OCI-LY3 (cell line): Measurements from ENCODE around the gene RNU5D-1.

Experiments
- EZH2phosphoT487 ChIP-seq: fragments of 200-600 bp; shearing (Covaris generic); IDR thresholded peaks from 2 replicates; pipeline ENCODE4 v1.6.1; 2018; ENCODE audit warnings: antibody characterized with exemption, mixed run types, low read depth
- TF ChIP-seq, protein P1 (sequence below): fragments of 200-600, 300-600 bp; sonication (generic); IDR thresholded peaks from 2 replicates; pipeline ENCODE4 v1.5.1; 2014; ENCODE audit warnings: antibody characterized with exemption, low read length, low read depth

DNA sequence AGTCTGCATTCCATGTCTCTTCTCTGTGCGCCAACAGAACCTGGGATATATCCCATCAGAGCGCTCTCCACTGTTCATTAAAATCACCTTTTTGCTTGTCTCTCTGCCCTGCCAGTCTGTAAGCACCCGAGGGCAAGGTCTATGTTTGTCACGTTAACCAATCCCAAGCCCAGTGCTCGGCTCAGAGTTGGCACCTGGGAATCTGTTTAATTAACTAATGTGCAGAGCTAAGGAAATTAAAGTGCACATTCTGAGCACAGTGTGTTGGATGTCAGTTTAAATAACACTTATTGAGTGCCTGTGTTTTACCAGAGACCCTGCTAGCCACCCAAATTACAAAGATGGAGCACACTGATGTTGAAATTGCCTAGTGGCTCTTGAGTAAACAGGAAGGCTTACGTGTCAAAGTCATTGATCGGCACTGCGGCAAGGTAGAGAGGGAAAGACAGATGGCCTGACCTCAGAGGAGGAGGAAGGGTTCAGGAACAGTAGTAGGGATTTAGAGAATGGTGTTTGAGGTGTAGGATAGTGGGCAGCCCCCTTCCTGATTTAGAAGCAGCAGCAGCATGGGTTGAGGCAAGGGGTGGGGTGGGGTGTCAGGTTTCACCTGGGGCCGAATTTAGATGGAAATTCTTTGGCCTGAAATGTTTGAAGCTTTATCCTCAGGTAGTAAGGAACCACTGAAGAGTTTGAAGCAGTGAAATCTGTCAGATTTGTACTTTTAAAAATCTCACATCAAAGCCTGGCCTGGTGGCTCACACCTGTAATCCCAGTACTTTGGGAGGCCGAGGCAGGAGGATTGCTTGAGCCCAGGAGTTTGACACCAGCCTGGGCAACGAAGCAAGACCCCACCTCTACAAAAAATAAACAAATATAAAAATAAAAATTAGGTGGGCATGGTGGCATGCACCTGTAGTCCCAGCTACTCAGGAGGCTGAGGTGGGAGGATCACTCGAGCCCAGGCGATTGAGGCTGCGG is 48.8 kb downstream of the RNU5D-1 start:
- TF ChIP-seq, protein P1, sequence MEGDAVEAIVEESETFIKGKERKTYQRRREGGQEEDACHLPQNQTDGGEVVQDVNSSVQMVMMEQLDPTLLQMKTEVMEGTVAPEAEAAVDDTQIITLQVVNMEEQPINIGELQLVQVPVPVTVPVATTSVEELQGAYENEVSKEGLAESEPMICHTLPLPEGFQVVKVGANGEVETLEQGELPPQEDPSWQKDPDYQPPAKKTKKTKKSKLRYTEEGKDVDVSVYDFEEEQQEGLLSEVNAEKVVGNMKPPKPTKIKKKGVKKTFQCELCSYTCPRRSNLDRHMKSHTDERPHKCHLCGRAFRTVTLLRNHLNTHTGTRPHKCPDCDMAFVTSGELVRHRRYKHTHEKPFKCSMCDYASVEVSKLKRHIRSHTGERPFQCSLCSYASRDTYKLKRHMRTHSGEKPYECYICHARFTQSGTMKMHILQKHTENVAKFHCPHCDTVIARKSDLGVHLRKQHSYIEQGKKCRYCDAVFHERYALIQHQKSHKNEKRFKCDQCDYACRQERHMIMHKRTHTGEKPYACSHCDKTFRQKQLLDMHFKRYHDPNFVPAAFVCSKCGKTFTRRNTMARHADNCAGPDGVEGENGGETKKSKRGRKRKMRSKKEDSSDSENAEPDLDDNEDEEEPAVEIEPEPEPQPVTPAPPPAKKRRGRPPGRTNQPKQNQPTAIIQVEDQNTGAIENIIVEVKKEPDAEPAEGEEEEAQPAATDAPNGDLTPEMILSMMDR = no peak
- no peak for TF ChIP-seq EZH2phosphoT487
